IMR-90 (cell line): ENCODE measurements around the gene DUSP7. TPM values are rescaled to one million over a fixed set of nuclear protein-coding genes. Genes with fewer than 3 reads are reported as not detected.

Source experiments
- ATAC-seq: fragments of 200-7000 bp; cut with Tn5 transposase; 2 replicates; pipeline ENCODE4 v1.9.1; 2020; ENCODE audit warnings: low read depth, mild to moderate bottlenecking, moderate library complexity
- BruUV-seq: library from RNA; stranded (reverse); fragments of 400-500 nt; replicated peaks from 2 replicates; lab custom pipeline; 2021; lab: Mats Ljungman, UMichigan
- CTCF ChIA-PET: fragments of 300-600 bp; formaldehyde crosslinking; extraction: SDS; loops from one replicate; lab custom pipeline; 2021; ENCODE audit warnings: antibody characterized with exemption; lab: Yijun Ruan, JAX
- POLR2A ChIA-PET: fragments of 300-600 bp; sonication (Branson Sonifier 250); formaldehyde crosslinking; loops from one replicate; lab custom pipeline; 2022; ENCODE audit warnings: antibody characterized with exemption; ENCODE audit not compliant: unreplicated experiment; lab: Charles Lee
- DNase-seq: peaks from one replicate; pipeline ENCODE4 v3.0.0; 2013
- H2AFZ ChIP-seq: replicated peaks from 2 replicates; pipeline ENCODE3; 2013; ENCODE audit warnings: low read length, mild to moderate bottlenecking; ENCODE audit not compliant: poor library complexity
- H2AK5ac ChIP-seq: 2 replicates; pipeline ENCODE4 v1.6.1; 2013; ENCODE audit warnings: low read depth, low read length, inconsistent platforms
- H2AK9ac ChIP-seq: replicated peaks from 2 replicates; pipeline ENCODE3; 2013; ENCODE audit warnings: mild to moderate bottlenecking, low read depth, low read length, moderate library complexity; ENCODE audit not compliant: poor library complexity
- H2BK120ac ChIP-seq: 2 replicates; pipeline ENCODE4 v1.6.1; 2013; ENCODE audit warnings: low read depth, low read length, inconsistent platforms
- H2BK15ac ChIP-seq: 3 replicates; pipeline ENCODE4 v1.6.1; 2013; ENCODE audit warnings: low read depth, low read length, inconsistent platforms
- H2BK20ac ChIP-seq: 2 replicates; pipeline ENCODE4 v1.6.1; 2013; ENCODE audit warnings: low read depth, mild to moderate bottlenecking, inconsistent platforms, low read length, moderate library complexity
- H2BK5ac ChIP-seq: 2 replicates; pipeline ENCODE4 v1.6.1; 2013; ENCODE audit warnings: mild to moderate bottlenecking, low read depth, low read length, inconsistent platforms; ENCODE audit not compliant: poor library complexity, severe bottlenecking
- H3K14ac ChIP-seq: replicated peaks from 2 replicates; pipeline ENCODE4 v1.6.1; 2013; ENCODE audit warnings: low read depth, low read length, inconsistent platforms
- H3K18ac ChIP-seq: 2 replicates; pipeline ENCODE4 v1.6.1; 2013; ENCODE audit warnings: low read depth, low read length, control low read depth
- H3K23ac ChIP-seq: 2 replicates; pipeline ENCODE4 v1.6.1; 2013; ENCODE audit warnings: low read depth, low read length, inconsistent platforms
- H3K27ac ChIP-seq: 2 replicates; pipeline ENCODE4 v1.5.1; 2013; ENCODE audit warnings: mild to moderate bottlenecking, control low read depth, low read length; ENCODE audit not compliant: insufficient read depth
- H3K27me3 ChIP-seq: 2 replicates; pipeline ENCODE4 v1.6.1; 2013; ENCODE audit warnings: low read length; ENCODE audit not compliant: control insufficient read depth, insufficient read depth
- H3K36me3 ChIP-seq: 2 replicates; pipeline ENCODE4 v1.6.1; 2013; ENCODE audit warnings: low read length, mixed read lengths; ENCODE audit not compliant: control insufficient read depth, insufficient read depth
- H3K4ac ChIP-seq: 2 replicates; pipeline ENCODE4 v1.6.1; 2013; ENCODE audit warnings: low read depth, low read length, inconsistent platforms
- H3K4me1 ChIP-seq: 2 replicates; pipeline ENCODE4 v1.6.1; 2013; ENCODE audit warnings: low read length, mixed read lengths; ENCODE audit not compliant: control insufficient read depth, insufficient read depth
- H3K4me2 ChIP-seq: 2 replicates; pipeline ENCODE4 v1.6.1; 2013; ENCODE audit warnings: low read depth, mild to moderate bottlenecking, control low read depth, low read length, moderate library complexity
- H3K4me3 ChIP-seq: 2 replicates; pipeline ENCODE4 v1.5.1; 2013; ENCODE audit warnings: low read depth, mild to moderate bottlenecking, control low read depth, low read length, moderate library complexity; ENCODE audit not compliant: insufficient read depth
- H3K56ac ChIP-seq: 2 replicates; pipeline ENCODE4 v1.6.1; 2013; ENCODE audit warnings: low read length, inconsistent platforms; ENCODE audit not compliant: insufficient read depth; ENCODE audit errors: extremely low read depth
- H3K79me1 ChIP-seq, 2 experiments: 2 replicates each; pipeline ENCODE4 v1.6.1; 2013; ENCODE audit warnings: low read length in 2 of 2, inconsistent platforms in 1 of 2, low read depth in 1 of 2
- H3K9ac ChIP-seq: 2 replicates; pipeline ENCODE4 v1.6.1; 2013; ENCODE audit warnings: low read depth, low read length, control low read depth
- H3K9me1 ChIP-seq: 2 replicates; pipeline ENCODE4 v1.6.1; 2013; ENCODE audit warnings: low read length, inconsistent platforms; ENCODE audit not compliant: insufficient read depth
- H3K9me3 ChIP-seq: 2 replicates; pipeline ENCODE4 v1.6.1; 2013; ENCODE audit warnings: low read length; ENCODE audit not compliant: control insufficient read depth, insufficient read depth
- H4K20me1 ChIP-seq: 2 replicates; pipeline ENCODE4 v1.6.1; 2013; ENCODE audit warnings: low read length, inconsistent platforms; ENCODE audit not compliant: insufficient read depth
- H4K5ac ChIP-seq: 2 replicates; pipeline ENCODE4 v1.6.1; 2013; ENCODE audit warnings: mild to moderate bottlenecking, low read depth, low read length, control low read depth
- H4K8ac ChIP-seq, 2 experiments: 2 replicates each; pipeline ENCODE4 v1.6.1; 2013; ENCODE audit warnings: low read depth in 2 of 2, low read length in 2 of 2, control low read depth in 1 of 2, inconsistent platforms in 1 of 2
- H4K91ac ChIP-seq: 2 replicates; pipeline ENCODE4 v1.6.1; 2013; ENCODE audit warnings: low read depth, low read length, inconsistent platforms; ENCODE audit not compliant: insufficient read depth
- BHLHE40 ChIP-seq: fragments of 150-350 bp; IDR thresholded peaks from 2 replicates; pipeline ENCODE4 v1.6.1; 2016; ENCODE audit warnings: mild to moderate bottlenecking, low read depth, low read length
- CEBPB ChIP-seq: IDR thresholded peaks from 2 replicates; pipeline ENCODE4 v1.6.1; 2012; ENCODE audit warnings: low read depth, low read length, improper control_type of control experiment
- CHD1 ChIP-seq: IDR thresholded peaks from 2 replicates; pipeline ENCODE4 v1.6.1; 2012; ENCODE audit warnings: low read depth, low read length, improper control_type of control experiment
- FOS ChIP-seq: fragments of 150-350 bp; IDR thresholded peaks from 2 replicates; pipeline ENCODE4 v1.6.1; 2016; ENCODE audit warnings: low read depth, low read length
- MAFK ChIP-seq: IDR thresholded peaks from 2 replicates; pipeline ENCODE4 v1.6.1; 2012; ENCODE audit warnings: low read depth, low read length, improper control_type of control experiment
- MAZ ChIP-seq: IDR thresholded peaks from 2 replicates; pipeline ENCODE4 v1.6.1; 2012; ENCODE audit warnings: low read depth, mild to moderate bottlenecking, low read length, improper control_type of control experiment, moderate library complexity, borderline replicate concordance
- MXI1 ChIP-seq: IDR thresholded peaks from 2 replicates; pipeline ENCODE4 v1.6.1; 2012; ENCODE audit warnings: low read depth, mild to moderate bottlenecking, low read length, moderate library complexity, borderline replicate concordance
- NFE2L2 ChIP-seq: fragments of 150-350 bp; IDR thresholded peaks from 2 replicates; pipeline ENCODE4 v1.6.1; 2016; ENCODE audit warnings: low read depth, mild to moderate bottlenecking, low read length
- POLR2A ChIP-seq: IDR thresholded peaks from 2 replicates; pipeline ENCODE4 v1.6.1; 2012; ENCODE audit warnings: mild to moderate bottlenecking, low read depth, low read length
- RAD21 ChIP-seq: IDR thresholded peaks from 2 replicates; pipeline ENCODE4 v1.6.1; 2012; ENCODE audit warnings: low read length, improper control_type of control experiment
- RCOR1 ChIP-seq: IDR thresholded peaks from 2 replicates; pipeline ENCODE4 v1.6.1; 2012; ENCODE audit warnings: mild to moderate bottlenecking, low read length, improper control_type of control experiment; ENCODE audit not compliant: insufficient replicate concordance
- RFX5 ChIP-seq: IDR thresholded peaks from 2 replicates; pipeline ENCODE4 v1.8.0; 2012; ENCODE audit warnings: low read depth, mild to moderate bottlenecking, low read length, moderate library complexity
- SMC3 ChIP-seq: fragments of 150-350 bp; IDR thresholded peaks from 2 replicates; pipeline ENCODE4 v1.6.1; 2016; ENCODE audit warnings: low read depth, mild to moderate bottlenecking, antibody characterized with exemption, low read length, moderate library complexity
- WGBS, 2 experiments: methylation state at CpG; one replicate each; pipeline versions ENCODE4 v1.1.5 to v1.1.7; 2013; ENCODE audit warnings: missing lambda C conversion rate in 2 of 2; ENCODE audit not compliant: insufficient read length in 1 of 2; ENCODE audit errors: extremely low coverage in 2 of 2; 5-methylcytosine and 5-hydroxymethylcytosine counted together
- dilution Hi-C: fragments of 300-500 bp; cut with HindIII; formaldehyde crosslinking; loops from one replicate; pipeline ENCODE4 v1.14.3; 2018; ENCODE audit warnings: low sequenced_read_pairs; ENCODE audit not compliant: unreplicated experiment
- in situ Hi-C: fragments of 300-500 bp; cut with MboI; formaldehyde crosslinking; loops from 3 replicates; pipeline ENCODE4 v1.14.3; 2019; ENCODE audit warnings: low sequenced_read_pairs, inconsistent platforms, mixed read lengths
- intact Hi-C: fragments of 100-400 bp; cut with micrococcal nuclease; formaldehyde crosslinking; loops from 2 replicates; pipeline ENCODE4 v1.10.0; 2022
- polyA plus RNA-seq, 3 experiments: library from polyadenylated mRNA; depleted of rRNA; stranded (reverse); fragments of >200 nt; gene quantifications; 2 replicates each; pipeline ENCODE4 v1.2.3, GENCODE V29; 2012; ENCODE audit warnings: low replicate concordance in 1 of 3
- total RNA-seq: library from RNA; depleted of rRNA; stranded (reverse); fragments of >200 nt; gene quantifications from 2 replicates; pipeline ENCODE4 v1.2.3, GENCODE V29; 2012
- TF ChIP-seq, protein P1 (sequence below): conservative IDR thresholded peaks from 2 replicates; pipeline ENCODE4 v1.5.1; 2012; ENCODE audit warnings: mild to moderate bottlenecking, low read depth, low read length, improper control_type of control experiment
- TF ChIP-seq, protein P2 (sequence below): fragments of 150-350 bp; IDR thresholded peaks from 2 replicates; pipeline ENCODE4 v1.6.1; 2016; ENCODE audit warnings: low read depth, mild to moderate bottlenecking, low read length, moderate library complexity, borderline replicate concordance
- TF ChIP-seq, protein P3 (sequence below): fragments of 150-350 bp; IDR thresholded peaks from 2 replicates; pipeline ENCODE4 v1.6.1; 2017; ENCODE audit warnings: mild to moderate bottlenecking, antibody characterized with exemption, low read length, low read depth

The DUSP7 gene
- total and polyA plus RNA-seq, 2 of the 4 experiments (the other 2 are of a cell fraction): 9.3 to 24.0 TPM

DNA sequence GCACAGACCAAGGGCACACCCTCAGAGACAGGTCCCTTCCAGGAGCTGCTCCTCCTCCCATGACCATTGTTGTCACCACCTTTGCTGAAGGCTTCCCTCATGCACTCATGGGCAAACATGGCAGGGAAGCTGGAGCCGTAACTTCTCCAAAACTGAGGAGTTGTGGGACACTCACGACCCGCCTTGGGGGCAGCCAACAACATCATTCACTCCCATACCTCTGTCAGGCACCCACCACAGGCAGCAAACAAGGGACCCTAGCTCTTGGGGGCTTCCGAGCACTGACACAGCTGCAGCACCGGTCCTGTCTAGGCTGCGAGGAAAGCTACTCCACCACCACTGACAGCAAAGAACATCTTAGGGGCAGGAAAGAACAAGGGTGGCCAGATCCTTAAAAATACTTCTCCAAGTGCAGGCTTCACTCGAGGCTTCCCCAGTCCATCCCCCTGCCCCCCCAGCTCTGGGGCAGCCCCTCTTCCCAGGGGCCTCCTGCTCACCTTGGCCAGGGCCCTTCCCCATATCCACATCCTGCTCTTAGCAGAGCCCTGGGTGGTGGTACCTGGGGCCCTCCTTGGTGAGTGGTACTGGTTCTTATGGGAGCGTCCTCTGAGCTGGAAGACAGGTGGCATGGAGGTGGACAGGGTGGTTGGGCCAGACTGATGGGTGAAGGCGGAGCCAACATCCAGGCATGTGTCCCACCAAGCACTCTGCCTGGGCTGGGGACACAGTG, 28.0 kb upstream of the DUSP7 start:
- H2BK15ac ChIP-seq: no peak overlapping the region
- peaks cover 15% of the 10 kb centered on the region for H3K4me1 ChIP-seq
- H2BK120ac ChIP-seq: no peak overlapping the region
- H3K18ac ChIP-seq: no peak overlapping the region
- 100% methylated on average over 6 of the region's 9 CpGs; no CpG with 5 or more reads in 1 of the 2 experiments for WGBS, 2 experiments
- H3K4ac ChIP-seq: no peak overlapping the region
- H2BK5ac ChIP-seq: no peak overlapping the region
- no peak overlapping the region for H4K8ac ChIP-seq
- H3K9ac ChIP-seq: no peak overlapping the region
- H4K91ac ChIP-seq: no peak overlapping the region
- H3K56ac ChIP-seq: no peak overlapping the region
- no peak overlapping the region for H3K14ac ChIP-seq
- H3K9me3 ChIP-seq: no peaks in the 10 kb centered on the region
- no peak for ATAC-seq
- H2AK9ac ChIP-seq: no peak overlapping the region
- in situ Hi-C loops (no loop called here), dilution Hi-C loops (no loop called here), intact Hi-C loops (no loop called here)
- H4K5ac ChIP-seq: no peak overlapping the region
- CTCF ChIA-PET: interaction anchor here (0.6 kb wide), 1 partner anchor 42 kb away, joined by 5 read pairs; no protein-coding TSS in a partner anchor
- H3K23ac ChIP-seq: no peak overlapping the region
- DNase-seq: no peak
- H4K20me1 ChIP-seq: no peaks in the 10 kb centered on the region
- no peak overlapping the region for H2AFZ ChIP-seq
- H3K9me1 ChIP-seq: peaks cover 25% of the 10 kb centered on the region
- H3K27ac ChIP-seq: no peak overlapping the region
- H3K36me3 ChIP-seq: no peaks in the 10 kb centered on the region
- no peak overlapping the region for H2AK5ac ChIP-seq
- H3K4me2 ChIP-seq: no peak overlapping the region
- no TSS peak for BruUV-seq
- H3K4me3 ChIP-seq: no peak overlapping the region
- POLR2A ChIA-PET: no interaction called here
- H3K79me1 ChIP-seq: peaks cover 3 to 30% of the 10 kb centered on the region in 2 experiments; a peak in 3 of 4 replicates
- H3K27me3 ChIP-seq: no peaks in the 10 kb centered on the region
- H2BK20ac ChIP-seq: no peak overlapping the region
- TF ChIP-seq, protein P1, sequence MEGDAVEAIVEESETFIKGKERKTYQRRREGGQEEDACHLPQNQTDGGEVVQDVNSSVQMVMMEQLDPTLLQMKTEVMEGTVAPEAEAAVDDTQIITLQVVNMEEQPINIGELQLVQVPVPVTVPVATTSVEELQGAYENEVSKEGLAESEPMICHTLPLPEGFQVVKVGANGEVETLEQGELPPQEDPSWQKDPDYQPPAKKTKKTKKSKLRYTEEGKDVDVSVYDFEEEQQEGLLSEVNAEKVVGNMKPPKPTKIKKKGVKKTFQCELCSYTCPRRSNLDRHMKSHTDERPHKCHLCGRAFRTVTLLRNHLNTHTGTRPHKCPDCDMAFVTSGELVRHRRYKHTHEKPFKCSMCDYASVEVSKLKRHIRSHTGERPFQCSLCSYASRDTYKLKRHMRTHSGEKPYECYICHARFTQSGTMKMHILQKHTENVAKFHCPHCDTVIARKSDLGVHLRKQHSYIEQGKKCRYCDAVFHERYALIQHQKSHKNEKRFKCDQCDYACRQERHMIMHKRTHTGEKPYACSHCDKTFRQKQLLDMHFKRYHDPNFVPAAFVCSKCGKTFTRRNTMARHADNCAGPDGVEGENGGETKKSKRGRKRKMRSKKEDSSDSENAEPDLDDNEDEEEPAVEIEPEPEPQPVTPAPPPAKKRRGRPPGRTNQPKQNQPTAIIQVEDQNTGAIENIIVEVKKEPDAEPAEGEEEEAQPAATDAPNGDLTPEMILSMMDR: no peak
- TF ChIP-seq CEBPB (no peak), RCOR1 (no peak), RFX5 (no peak), RAD21 (no peak), FOS (no peak), SMC3 (no peak), CHD1 (no peak), MAZ (no peak), NFE2L2 (no peak), POLR2A (no peak), MXI1 (no peak), BHLHE40 (no peak), MAFK (no peak)
- TF ChIP-seq, protein P2, sequence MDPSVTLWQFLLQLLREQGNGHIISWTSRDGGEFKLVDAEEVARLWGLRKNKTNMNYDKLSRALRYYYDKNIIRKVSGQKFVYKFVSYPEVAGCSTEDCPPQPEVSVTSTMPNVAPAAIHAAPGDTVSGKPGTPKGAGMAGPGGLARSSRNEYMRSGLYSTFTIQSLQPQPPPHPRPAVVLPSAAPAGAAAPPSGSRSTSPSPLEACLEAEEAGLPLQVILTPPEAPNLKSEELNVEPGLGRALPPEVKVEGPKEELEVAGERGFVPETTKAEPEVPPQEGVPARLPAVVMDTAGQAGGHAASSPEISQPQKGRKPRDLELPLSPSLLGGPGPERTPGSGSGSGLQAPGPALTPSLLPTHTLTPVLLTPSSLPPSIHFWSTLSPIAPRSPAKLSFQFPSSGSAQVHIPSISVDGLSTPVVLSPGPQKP: no peak
- TF ChIP-seq, protein P3, sequence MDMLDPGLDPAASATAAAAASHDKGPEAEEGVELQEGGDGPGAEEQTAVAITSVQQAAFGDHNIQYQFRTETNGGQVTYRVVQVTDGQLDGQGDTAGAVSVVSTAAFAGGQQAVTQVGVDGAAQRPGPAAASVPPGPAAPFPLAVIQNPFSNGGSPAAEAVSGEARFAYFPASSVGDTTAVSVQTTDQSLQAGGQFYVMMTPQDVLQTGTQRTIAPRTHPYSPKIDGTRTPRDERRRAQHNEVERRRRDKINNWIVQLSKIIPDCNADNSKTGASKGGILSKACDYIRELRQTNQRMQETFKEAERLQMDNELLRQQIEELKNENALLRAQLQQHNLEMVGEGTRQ: no peak
